Measurements from ENCODE around the gene CCDC107. TPM values are rescaled to one million over a fixed set of nuclear protein-coding genes. Genes with fewer than 3 reads are reported as not detected.
A peak's percentile ranks its signal among the peaks of the same experiment; 100 is the strongest.

Gene CCDC107
- total and polyA plus RNA-seq, 9 of the 15 experiments (the other 6 are each of a cell fraction or from before 2014, with no cell fraction given), result 0.35 to 11.3 (median 6.9) TPM; not detected in 1

DNA sequence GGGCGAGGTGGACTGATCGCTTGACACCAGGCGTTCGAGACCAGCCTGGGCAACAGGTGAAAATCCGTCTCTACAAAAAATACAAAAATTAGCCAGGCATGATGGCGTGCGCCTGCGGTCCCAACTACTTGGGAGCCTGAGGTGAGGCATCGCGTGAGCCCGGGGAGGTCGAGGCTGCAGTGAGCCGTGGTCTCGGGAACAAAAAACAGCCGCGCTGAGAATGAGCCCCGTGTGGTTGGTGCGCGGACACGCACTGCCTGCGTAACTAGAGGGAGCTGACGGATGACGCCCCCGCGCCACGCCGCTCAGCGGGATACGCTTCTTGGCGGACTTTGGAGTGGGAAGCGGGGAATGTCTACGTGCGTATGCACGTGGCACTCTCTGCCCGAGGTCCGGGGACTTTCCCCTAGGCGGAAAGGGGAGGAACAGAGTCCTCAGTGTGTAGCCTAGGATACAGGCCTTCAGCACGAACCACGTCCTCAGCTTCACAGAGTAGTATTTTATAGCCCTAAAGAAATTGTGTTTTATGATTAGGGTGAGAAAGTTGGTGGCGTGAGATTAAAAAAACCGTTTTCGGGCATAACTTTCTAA lies 451 bp upstream of the CCDC107 start, which contains the start of gene RMRP (continued):
- TF ChIP-seq, protein P1, sequence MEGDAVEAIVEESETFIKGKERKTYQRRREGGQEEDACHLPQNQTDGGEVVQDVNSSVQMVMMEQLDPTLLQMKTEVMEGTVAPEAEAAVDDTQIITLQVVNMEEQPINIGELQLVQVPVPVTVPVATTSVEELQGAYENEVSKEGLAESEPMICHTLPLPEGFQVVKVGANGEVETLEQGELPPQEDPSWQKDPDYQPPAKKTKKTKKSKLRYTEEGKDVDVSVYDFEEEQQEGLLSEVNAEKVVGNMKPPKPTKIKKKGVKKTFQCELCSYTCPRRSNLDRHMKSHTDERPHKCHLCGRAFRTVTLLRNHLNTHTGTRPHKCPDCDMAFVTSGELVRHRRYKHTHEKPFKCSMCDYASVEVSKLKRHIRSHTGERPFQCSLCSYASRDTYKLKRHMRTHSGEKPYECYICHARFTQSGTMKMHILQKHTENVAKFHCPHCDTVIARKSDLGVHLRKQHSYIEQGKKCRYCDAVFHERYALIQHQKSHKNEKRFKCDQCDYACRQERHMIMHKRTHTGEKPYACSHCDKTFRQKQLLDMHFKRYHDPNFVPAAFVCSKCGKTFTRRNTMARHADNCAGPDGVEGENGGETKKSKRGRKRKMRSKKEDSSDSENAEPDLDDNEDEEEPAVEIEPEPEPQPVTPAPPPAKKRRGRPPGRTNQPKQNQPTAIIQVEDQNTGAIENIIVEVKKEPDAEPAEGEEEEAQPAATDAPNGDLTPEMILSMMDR (IDR thresholded peaks at IDR 0.05 in 2 of 3, conservative IDR thresholded peaks at IDR 0.05 in 1 of 3; ENCODE audit: insufficient read depth in 2 of 3, low read depth in 1 of 3, low read length in 3 of 3), result peak; percentile 19 to 35 (median 25); a peak in 2 of 6 replicates
- TF ChIP-seq, protein P2, sequence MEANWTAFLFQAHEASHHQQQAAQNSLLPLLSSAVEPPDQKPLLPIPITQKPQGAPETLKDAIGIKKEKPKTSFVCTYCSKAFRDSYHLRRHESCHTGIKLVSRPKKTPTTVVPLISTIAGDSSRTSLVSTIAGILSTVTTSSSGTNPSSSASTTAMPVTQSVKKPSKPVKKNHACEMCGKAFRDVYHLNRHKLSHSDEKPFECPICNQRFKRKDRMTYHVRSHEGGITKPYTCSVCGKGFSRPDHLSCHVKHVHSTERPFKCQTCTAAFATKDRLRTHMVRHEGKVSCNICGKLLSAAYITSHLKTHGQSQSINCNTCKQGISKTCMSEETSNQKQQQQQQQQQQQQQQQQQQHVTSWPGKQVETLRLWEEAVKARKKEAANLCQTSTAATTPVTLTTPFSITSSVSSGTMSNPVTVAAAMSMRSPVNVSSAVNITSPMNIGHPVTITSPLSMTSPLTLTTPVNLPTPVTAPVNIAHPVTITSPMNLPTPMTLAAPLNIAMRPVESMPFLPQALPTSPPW (CRISPR knock-in tag; IDR thresholded peaks at IDR 0.05), result peak; percentile 58
- TF ChIP-seq MYNN (IDR thresholded peaks at IDR 0.05), result 0 out of 2 replicates have a peak, but pooled peaks have one; percentile 31
- no peak for TF ChIP-seq MYNN (CRISPR knock-in tag; IDR thresholded peaks at IDR 0.05)
- TF ChIP-seq SAFB (IDR thresholded peaks at IDR 0.05; ENCODE audit: borderline replicate concordance, low read depth, low read length), result peak; percentile 55; the same call in 1 of the 2 replicates
- peak; percentile 22; the same call in 1 of the 2 replicates for TF ChIP-seq HCFC1 (IDR thresholded peaks at IDR 0.05; ENCODE audit: low read depth, low read length)
- no peak for TF ChIP-seq HDAC8 (tag; IDR thresholded peaks at IDR 0.05)
- TF ChIP-seq SP1 (CRISPR knock-in tag; IDR thresholded peaks at IDR 0.05), result peak; percentile 92
- TF ChIP-seq ZNF224 (CRISPR knock-in tag; IDR thresholded peaks at IDR 0.05), result no peak
- no peak for TF ChIP-seq CBX8 (IDR thresholded peaks at IDR 0.05; ENCODE audit: borderline replicate concordance, extremely low read depth, low read depth, low read length, poor library complexity, severe bottlenecking)
- TF ChIP-seq EP300 (IDR thresholded peaks at IDR 0.05; ENCODE audit: low read length), result peak; percentile 42; the same call in 1 of the 2 replicates
- TF ChIP-seq, protein P3, sequence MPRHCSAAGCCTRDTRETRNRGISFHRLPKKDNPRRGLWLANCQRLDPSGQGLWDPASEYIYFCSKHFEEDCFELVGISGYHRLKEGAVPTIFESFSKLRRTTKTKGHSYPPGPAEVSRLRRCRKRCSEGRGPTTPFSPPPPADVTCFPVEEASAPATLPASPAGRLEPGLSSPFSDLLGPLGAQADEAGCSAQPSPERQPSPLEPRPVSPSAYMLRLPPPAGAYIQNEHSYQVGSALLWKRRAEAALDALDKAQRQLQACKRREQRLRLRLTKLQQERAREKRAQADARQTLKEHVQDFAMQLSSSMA (CRISPR knock-in tag; IDR thresholded peaks at IDR 0.05), result no peak
- no peak for TF ChIP-seq U2AF2 (optimal IDR thresholded peaks at IDR 0.05; ENCODE audit: low read depth, low read length)
- TF ChIP-seq, protein P4, sequence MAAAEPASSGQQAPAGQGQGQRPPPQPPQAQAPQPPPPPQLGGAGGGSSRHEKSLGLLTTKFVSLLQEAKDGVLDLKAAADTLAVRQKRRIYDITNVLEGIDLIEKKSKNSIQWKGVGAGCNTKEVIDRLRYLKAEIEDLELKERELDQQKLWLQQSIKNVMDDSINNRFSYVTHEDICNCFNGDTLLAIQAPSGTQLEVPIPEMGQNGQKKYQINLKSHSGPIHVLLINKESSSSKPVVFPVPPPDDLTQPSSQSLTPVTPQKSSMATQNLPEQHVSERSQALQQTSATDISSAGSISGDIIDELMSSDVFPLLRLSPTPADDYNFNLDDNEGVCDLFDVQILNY (CRISPR knock-in tag; IDR thresholded peaks at IDR 0.05), result peak; percentile 83; the same call in 1 of the 2 replicates
- no peak for TF ChIP-seq RHOXF2B (CRISPR knock-in tag; conservative IDR thresholded peaks at IDR 0.05)
- TF ChIP-seq SIN3A (IDR thresholded peaks at IDR 0.05; ENCODE audit: borderline replicate concordance in 2 of 2, control insufficient read depth in 1 of 2, low read depth in 2 of 2, low read length in 2 of 2), result peak; percentile 84 to 91; a peak in 2 of 4 replicates
- peak; percentile 97 for TF ChIP-seq MYC (IDR thresholded peaks at IDR 0.05; ENCODE audit: low read depth, low read length)
- TF ChIP-seq MYC (CRISPR knock-in tag; IDR thresholded peaks at IDR 0.05; ENCODE audit: borderline replicate concordance, low read depth), result no peak
- no peak for TF ChIP-seq NFE2 (IDR thresholded peaks at IDR 0.05; ENCODE audit: low read depth)
- peak; percentile 39; the same call in 1 of the 2 replicates for TF ChIP-seq ATF1 (CRISPR knock-in tag; IDR thresholded peaks at IDR 0.05)
- TF ChIP-seq ATF1 (tag; IDR thresholded peaks at IDR 0.05), result peak; percentile 96
- no peak for TF ChIP-seq THRAP3 (IDR thresholded peaks at IDR 0.05; ENCODE audit: borderline replicate concordance)
- peak; percentile 48; the same call in 1 of the 2 replicates for TF ChIP-seq TRIM28 (IDR thresholded peaks at IDR 0.05)
- peak; percentile 56; the same call in 1 of the 2 replicates for TF ChIP-seq KLF1 (tag; IDR thresholded peaks at IDR 0.05)
- peak; percentile 99 for TF ChIP-seq TBP (optimal IDR thresholded peaks at IDR 0.05; ENCODE audit: low read depth, low read length)
- TF ChIP-seq ZNF212 (CRISPR knock-in tag; IDR thresholded peaks at IDR 0.05), result no peak

Data from K562 (cell line).